B cell (primary cell): ENCODE measurements around the gene ANGPTL8. TPM values are rescaled to one million over a fixed set of nuclear protein-coding genes. Genes with fewer than 3 reads are reported as not detected.

Experiments
- ATAC-seq: fragments of 200-7000 bp; cut with Tn5 transposase; one replicate; pipeline ENCODE4 v1.10.0; 2021; ENCODE audit warnings: low read depth, mild to moderate bottlenecking, moderate number of reproducible peaks, moderate library complexity
- CTCF ChIA-PET: fragments of 350-600 bp; sonication (Branson Sonifier 250); formaldehyde crosslinking; loops from one replicate; lab custom pipeline; 2021; ENCODE audit warnings: antibody characterized with exemption, inconsistent platforms; lab: Charles Lee
- POLR2A ChIA-PET: fragments of 350-600 bp; sonication (Branson Sonifier 250); formaldehyde crosslinking; loops from one replicate; lab custom pipeline; 2021; ENCODE audit warnings: antibody characterized with exemption; lab: Charles Lee
- DNase-seq: peaks from one replicate; pipeline ENCODE4 v3.0.0; 2013
- H2AFZ ChIP-seq: 2 replicates; pipeline ENCODE4 v1.6.1; 2012; ENCODE audit warnings: mild to moderate bottlenecking, low read depth, low read length; ENCODE audit not compliant: insufficient read depth, poor library complexity, severe bottlenecking
- H3K27ac ChIP-seq, 2 donors: 1 replicate in 1 of 2; 2 replicates in 1 of 2; pipeline ENCODE4 v1.5.1; 2012 to 2013; ENCODE audit warnings: low read length in 2 of 2, mild to moderate bottlenecking in 2 of 2, moderate library complexity in 1 of 2
- H3K27me3 ChIP-seq, 4 experiments: fragments of 200-600 bp in 1 of 4; sonication (generic) in 1 of 4; replicated peaks in 1 of 4; 1 replicate in 2 of 4; 2 replicates in 2 of 4; pipeline versions ENCODE4 v1.6.1 to v1.7.0; 2013 to 2016; ENCODE audit warnings: low read length in 3 of 4, mild to moderate bottlenecking in 2 of 4, mixed read lengths in 1 of 4, moderate library complexity in 1 of 4; ENCODE audit not compliant: insufficient read depth in 4 of 4, control insufficient read depth in 3 of 4; ENCODE audit errors: control extremely low read depth in 1 of 4
- H3K36me3 ChIP-seq, 2 experiments: replicated peaks in 1 of 2; 1 replicate in 1 of 2; 2 replicates in 1 of 2; pipeline versions ENCODE4 v1.6.1 to v1.7.1; 2013; ENCODE audit warnings: low read length in 1 of 2; ENCODE audit not compliant: insufficient read depth in 2 of 2, control insufficient read depth in 1 of 2; ENCODE audit errors: control extremely low read depth in 1 of 2, extremely low read depth in 1 of 2
- H3K4me1 ChIP-seq, 2 donors: fragments of 200-600 bp in 1 of 2; sonication (generic) in 1 of 2; 1 replicate in 1 of 2; 2 replicates in 1 of 2; pipeline versions ENCODE4 v1.5.1 to v1.6.1; 2013 to 2017; ENCODE audit warnings: low read length in 2 of 2; ENCODE audit not compliant: control insufficient read depth in 2 of 2, insufficient read depth in 2 of 2
- H3K4me2 ChIP-seq: replicated peaks from 2 replicates; pipeline ENCODE3; 2012; ENCODE audit warnings: mild to moderate bottlenecking, low read depth, low read length; ENCODE audit not compliant: poor library complexity, severe bottlenecking
- H3K4me3 ChIP-seq, 5 experiments: fragments of 200-600 bp in 1 of 5; sonication (generic) in 1 of 5; 1 replicate in 3 of 5; 2 replicates in 2 of 5; pipeline versions ENCODE4 v1.5.1 to v1.7.0; 2011 to 2016; ENCODE audit warnings: low read length in 4 of 5, mild to moderate bottlenecking in 4 of 5, low read depth in 2 of 5, control low read depth in 1 of 5, moderate library complexity in 1 of 5; ENCODE audit not compliant: insufficient read depth in 1 of 5; ENCODE audit errors: control extremely low read depth in 1 of 5, extremely low read depth in 1 of 5
- H3K79me2 ChIP-seq: fragments of 200-600 bp; sonication (generic); one replicate; pipeline ENCODE4 v1.6.0; 2016; ENCODE audit warnings: low read length; ENCODE audit not compliant: control insufficient read depth, insufficient read depth
- H3K9ac ChIP-seq: fragments of 200-600 bp; sonication (generic); 2 replicates; pipeline ENCODE4 v1.6.1; 2017; ENCODE audit warnings: mild to moderate bottlenecking, low read length, moderate library complexity
- H3K9me3 ChIP-seq, 3 donors: one replicate each; pipeline versions ENCODE4 v1.6.1 to v1.7.1; 2013; ENCODE audit warnings: low read length in 2 of 3; ENCODE audit not compliant: control insufficient read depth in 2 of 3, insufficient read depth in 1 of 3; ENCODE audit errors: control extremely low read depth in 1 of 3
- H4K20me1 ChIP-seq: 2 replicates; pipeline ENCODE4 v1.6.0; 2012; ENCODE audit warnings: mild to moderate bottlenecking, low read length; ENCODE audit not compliant: insufficient read depth, control insufficient read depth, poor library complexity, severe bottlenecking
- H3K27ac Mint-ChIP-seq: one replicate; pipeline ENCODE4 v1.8.0; 2021; ENCODE audit warnings: mixed read lengths
- H3K27me3 Mint-ChIP-seq: one replicate; pipeline ENCODE4 v1.8.0; 2021; ENCODE audit warnings: mixed read lengths
- H3K4me1 Mint-ChIP-seq: one replicate; pipeline ENCODE4 v1.8.0; 2021; ENCODE audit warnings: mixed read lengths
- H3K4me3 Mint-ChIP-seq: one replicate; pipeline ENCODE4 v1.8.0; 2021; ENCODE audit warnings: mixed read lengths
- H3K9me3 Mint-ChIP-seq: one replicate; pipeline ENCODE4 v1.8.0; 2022; ENCODE audit warnings: mixed read lengths; ENCODE audit not compliant: insufficient read depth
- CTCF ChIP-seq: fragments of 200-600 bp; IDR thresholded peaks from one replicate; pipeline ENCODE4 v1.8.0; 2022; ENCODE audit warnings: antibody characterized with exemption, mild to moderate bottlenecking
- EZH2 ChIP-seq: IDR thresholded peaks from 2 replicates; pipeline ENCODE4 v1.6.1; 2012; ENCODE audit warnings: borderline replicate concordance, low read depth, mild to moderate bottlenecking, moderate library complexity, low read length; ENCODE audit not compliant: insufficient read depth, poor library complexity, severe bottlenecking
- WGBS: methylation state at CpG from one replicate; pipeline ENCODE4 v1.1.5; 2013; ENCODE audit warnings: missing lambda C conversion rate; ENCODE audit not compliant: insufficient coverage; 5-methylcytosine and 5-hydroxymethylcytosine counted together
- intact Hi-C: fragments of 100-400 bp; cut with micrococcal nuclease; formaldehyde crosslinking; loops from one replicate; pipeline ENCODE4 v1.10.0; 2022
- polyA plus RNA-seq: library from polyadenylated mRNA; depleted of rRNA; stranded (reverse); fragments of >200 nt; gene quantifications from 2 replicates; pipeline ENCODE4 v1.2.3, GENCODE V29; 2012
- total RNA-seq, 2 donors: library from RNA; stranded (reverse); fragments of 120-200 nt in 1 of 2; gene quantifications; 1 replicate in 1 of 2; 2 replicates in 1 of 2; pipeline versions ENCODE4 v1.2.3 to v1.2.4, GENCODE V29; 2013 to 2022

Gene ANGPTL8
- total and polyA plus RNA-seq, 2 donors (not counting 1 experiment from before 2014, with no cell fraction given) = not detected

DNA sequence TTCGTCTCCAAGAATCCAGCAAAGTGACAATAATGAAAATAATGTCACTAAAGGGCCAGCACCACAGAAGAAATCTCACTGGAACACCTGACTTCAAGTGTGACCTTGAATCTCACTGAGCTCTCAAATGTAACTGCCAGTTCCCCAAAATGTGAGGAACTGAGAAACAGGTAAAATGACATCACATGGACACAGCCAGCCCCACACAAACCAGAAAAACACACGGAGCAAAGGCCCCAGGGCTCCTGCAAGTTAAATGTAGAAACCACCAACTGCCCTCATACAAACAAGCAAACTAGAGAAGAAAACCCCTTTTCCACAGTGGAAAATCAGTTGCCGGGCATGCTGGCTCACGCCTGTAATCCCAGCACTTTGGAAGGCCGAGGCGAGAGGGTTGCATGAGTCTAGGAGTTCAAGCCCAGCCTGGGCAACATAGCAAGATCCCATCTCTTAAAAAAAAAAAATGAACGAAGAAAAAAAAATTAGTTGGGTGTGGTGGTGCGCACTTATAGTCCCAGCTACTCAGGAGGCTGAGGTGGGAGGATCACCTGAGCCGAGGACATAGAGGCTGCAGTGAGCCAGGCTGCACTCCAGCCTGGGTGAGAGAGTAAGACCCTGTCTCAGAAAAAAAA is 33.4 kb upstream of the ANGPTL8 start:
- H3K36me3 ChIP-seq = no peaks in the 10 kb centered on the region
- ChIA-PET POLR2A (interaction anchor here (0.6 kb wide), 1 partner anchor 244 kb away, joined by 5 read pairs; no protein-coding TSS in a partner anchor), CTCF (interaction anchor here (1.7 to 3.4 kb wide), 3 partner anchors 69 to 170 kb away, joined by 6 to 24 read pairs (median 15); no protein-coding TSS in a partner anchor)
- peaks cover 0 to 8% of the 10 kb centered on the region in 2 donors for H3K4me1 ChIP-seq
- peaks cover 11% of the 10 kb centered on the region for H3K4me1 Mint-ChIP-seq
- TF ChIP-seq CTCF (no peak), EZH2 (no peak)
- H3K79me2 ChIP-seq = no peaks in the 10 kb centered on the region
- H3K4me2 ChIP-seq = no peak overlapping the region
- no peak overlapping the region for H3K9ac ChIP-seq
- H3K27ac Mint-ChIP-seq = peak overlapping the region; percentile 62
- H3K4me3 ChIP-seq = no peak overlapping the region
- no peaks in the 10 kb centered on the region for H3K9me3 Mint-ChIP-seq
- H3K4me3 Mint-ChIP-seq = no peak overlapping the region
- H3K27me3 Mint-ChIP-seq = peaks cover 3% of the 10 kb centered on the region
- H3K27ac ChIP-seq = no peak overlapping the region
- intact Hi-C loops = loop anchor here (2.0 kb wide), 1 partner anchor 79 kb away; no protein-coding TSS in a partner anchor
- H2AFZ ChIP-seq = no peak overlapping the region
- peaks cover 0 to 3% (median 0%) of the 10 kb centered on the region in 4 experiments for H3K27me3 ChIP-seq
- 83% methylated on average over 4 of the region's 9 CpGs for WGBS
- H4K20me1 ChIP-seq = no peaks in the 10 kb centered on the region
- H3K9me3 ChIP-seq = no peaks in the 10 kb centered on the region
- ATAC-seq (peak; percentile 68), DNase-seq (peak; percentile 61)
